H1 (cell line): Measurements from ENCODE around the gene DSCAM. TPM values are rescaled to one million over a fixed set of nuclear protein-coding genes. Genes with fewer than 3 reads are reported as not detected.

Experiments
- CTCF ChIA-PET: fragments of 300-600 bp; sonication (Branson Sonifier 250); formaldehyde crosslinking; loops from one replicate; lab custom pipeline; 2021; ENCODE audit not compliant: partially characterized antibody; lab: Charles Lee
- POLR2A ChIA-PET: fragments of 300-600 bp; sonication (Branson Sonifier 250); formaldehyde crosslinking; loops from one replicate; lab custom pipeline; 2021; ENCODE audit warnings: inconsistent platforms; ENCODE audit not compliant: partially characterized antibody; lab: Charles Lee
- DNase-seq, 2 experiments: peaks; one replicate each; pipeline versions ENCODE4 v3.0.0 to v3.0.0-alpha.2; 2010 to 2022; ENCODE audit warnings: low spot score in 2 of 2, low read depth in 1 of 2, mixed read lengths in 1 of 2
- FAIRE-seq: peaks from 2 replicates; lab custom pipeline; 2011; peaks lifted over from hg19 to GRCh38; lab: Jason Lieb, UNC
- H2AFZ ChIP-seq: 2 replicates; pipeline ENCODE4 v1.8.1; 2012; ENCODE audit warnings: low read length, inconsistent platforms
- H2AK5ac ChIP-seq: 2 replicates; pipeline ENCODE4 v1.6.1; 2013; ENCODE audit warnings: low read depth, low read length
- H2BK120ac ChIP-seq: replicated peaks from 2 replicates; pipeline ENCODE3; 2013; ENCODE audit warnings: low read depth, low read length, inconsistent platforms
- H2BK12ac ChIP-seq: 2 replicates; pipeline ENCODE4 v1.6.1; 2013; ENCODE audit warnings: low read depth, low read length
- H2BK15ac ChIP-seq: 2 replicates; pipeline ENCODE4 v1.6.1; 2013; ENCODE audit warnings: low read length
- H2BK20ac ChIP-seq: 2 replicates; pipeline ENCODE4 v1.6.1; 2013; ENCODE audit warnings: low read length
- H2BK5ac ChIP-seq: 2 replicates; pipeline ENCODE4 v1.6.1; 2013; ENCODE audit warnings: low read depth, low read length
- H3K14ac ChIP-seq: 2 replicates; pipeline ENCODE4 v1.6.1; 2013; ENCODE audit warnings: inconsistent platforms; ENCODE audit not compliant: insufficient read length
- H3K18ac ChIP-seq: 2 replicates; pipeline ENCODE4 v1.6.1; 2013; ENCODE audit warnings: low read length; ENCODE audit errors: extremely low read depth
- H3K23ac ChIP-seq: 2 replicates; pipeline ENCODE4 v1.6.1; 2013; ENCODE audit warnings: inconsistent platforms; ENCODE audit not compliant: insufficient read length
- H3K23me2 ChIP-seq: 2 replicates; pipeline ENCODE4 v1.6.1; 2013; ENCODE audit warnings: low read depth, low read length
- H3K27ac ChIP-seq: 2 replicates; pipeline ENCODE4 v1.6.1; 2011; ENCODE audit warnings: low read depth, low read length, inconsistent platforms
- H3K27me3 ChIP-seq, 4 experiments: replicated peaks in 1 of 4; 1 replicate in 1 of 4; 2 replicates in 3 of 4; pipeline versions ENCODE4 v1.6.1 to v1.8.1; 2011 to 2013; ENCODE audit warnings: low read length in 3 of 4, mild to moderate bottlenecking in 3 of 4, inconsistent platforms in 2 of 4, mixed read lengths in 2 of 4, moderate library complexity in 1 of 4; ENCODE audit not compliant: control insufficient read depth in 3 of 4, insufficient read depth in 3 of 4; ENCODE audit errors: extremely low read depth in 1 of 4
- H3K36me3 ChIP-seq, 4 experiments: 2 replicates each; pipeline versions ENCODE4 v1.6.1 to v1.8.1; 2011 to 2013; ENCODE audit warnings: mild to moderate bottlenecking in 4 of 4, low read length in 3 of 4, moderate library complexity in 2 of 4, control low read depth in 1 of 4, inconsistent platforms in 1 of 4; ENCODE audit not compliant: insufficient read depth in 4 of 4, control insufficient read depth in 2 of 4
- H3K4ac ChIP-seq: replicated peaks from 2 replicates; pipeline ENCODE3; 2013; ENCODE audit warnings: low read length, low read depth, mixed read lengths, inconsistent platforms; ENCODE audit not compliant: insufficient read length
- H3K4me1 ChIP-seq, 4 experiments: replicated peaks in 1 of 4; 1 replicate in 1 of 4; 2 replicates in 3 of 4; pipeline versions ENCODE4 v1.6.1 to v1.8.1; 2011 to 2013; ENCODE audit warnings: low read length in 3 of 4, inconsistent platforms in 2 of 4, mixed read lengths in 1 of 4; ENCODE audit not compliant: insufficient read depth in 4 of 4, control insufficient read depth in 3 of 4
- H3K4me2 ChIP-seq, 2 experiments: 2 replicates each; pipeline versions ENCODE4 v1.6.1 to v1.8.1; 2011 to 2013; ENCODE audit warnings: low read depth in 2 of 2, low read length in 2 of 2, control low read depth in 1 of 2, inconsistent platforms in 1 of 2, mild to moderate bottlenecking in 1 of 2; ENCODE audit not compliant: insufficient read depth in 1 of 2
- H3K4me3 ChIP-seq, 4 experiments: fragments of 200-600, 300-600 bp in 1 of 4; sonication (generic), shearing (Covaris generic), sonication (Bioruptor Twin) in 1 of 4; 2 replicates each; pipeline versions ENCODE4 v1.5.1 to v1.8.1; 2011 to 2016; ENCODE audit warnings: low read length in 4 of 4, low read depth in 3 of 4, control low read depth in 2 of 4, inconsistent platforms in 2 of 4, mild to moderate bottlenecking in 2 of 4, mixed read lengths in 1 of 4, moderate library complexity in 1 of 4; ENCODE audit not compliant: insufficient read depth in 2 of 4; ENCODE audit errors: extremely low read depth in 1 of 4
- H3K56ac ChIP-seq: replicated peaks from 2 replicates; pipeline ENCODE3; 2013; ENCODE audit warnings: low read depth, mild to moderate bottlenecking, mixed read lengths, low read length, inconsistent platforms; ENCODE audit not compliant: insufficient read length
- H3K79me1 ChIP-seq: 2 replicates; pipeline ENCODE4 v1.6.1; 2013; ENCODE audit warnings: low read depth, low read length, control low read depth
- H3K79me2 ChIP-seq, 2 experiments: 2 replicates each; pipeline versions ENCODE4 v1.6.1 to v1.8.1; 2012 to 2013; ENCODE audit warnings: low read length in 2 of 2, mild to moderate bottlenecking in 2 of 2, inconsistent platforms in 1 of 2; ENCODE audit not compliant: insufficient read depth in 2 of 2, control insufficient read depth in 1 of 2
- H3K9ac ChIP-seq, 4 experiments: replicated peaks in 1 of 4; 1 replicate in 1 of 4; 2 replicates in 3 of 4; pipeline versions ENCODE4 v1.6.1 to v1.8.1; 2011 to 2013; ENCODE audit warnings: low read depth in 3 of 4, low read length in 3 of 4, control low read depth in 2 of 4, mild to moderate bottlenecking in 2 of 4, moderate library complexity in 2 of 4, inconsistent platforms in 1 of 4; ENCODE audit errors: extremely low read depth in 1 of 4
- H3K9me3 ChIP-seq, 2 experiments: 2 replicates each; pipeline versions ENCODE4 v1.6.1 to v1.8.1; 2012 to 2013; ENCODE audit warnings: mild to moderate bottlenecking in 2 of 2, moderate library complexity in 2 of 2, control low read depth in 1 of 2, inconsistent platforms in 1 of 2, low read depth in 1 of 2, low read length in 1 of 2, mixed read lengths in 1 of 2; ENCODE audit not compliant: insufficient read depth in 2 of 2
- H4K20me1 ChIP-seq, 2 experiments: replicated peaks in 1 of 2; 2 replicates each; pipeline versions ENCODE3 to v1.8.1; 2011 to 2013; ENCODE audit warnings: inconsistent platforms in 2 of 2, low read length in 2 of 2, mild to moderate bottlenecking in 1 of 2; ENCODE audit not compliant: insufficient read depth in 2 of 2, control insufficient read depth in 1 of 2
- H4K5ac ChIP-seq: 2 replicates; pipeline ENCODE4 v1.6.1; 2013; ENCODE audit warnings: low read length, low read depth, mixed read lengths, inconsistent platforms; ENCODE audit not compliant: insufficient read length
- H4K8ac ChIP-seq: 2 replicates; pipeline ENCODE4 v1.8.0; 2013; ENCODE audit warnings: mild to moderate bottlenecking, moderate library complexity, low read length, inconsistent platforms; ENCODE audit not compliant: insufficient read depth; ENCODE audit errors: extremely low read depth
- H4K91ac ChIP-seq: replicated peaks from 2 replicates; pipeline ENCODE3; 2013; ENCODE audit warnings: low read length, mixed read lengths, inconsistent platforms; ENCODE audit not compliant: insufficient read length
- ATF3 ChIP-seq: IDR thresholded peaks from 2 replicates; pipeline ENCODE4 v1.6.1; 2011; ENCODE audit warnings: low read depth, mild to moderate bottlenecking, low read length; ENCODE audit not compliant: insufficient read depth
- CBX8 ChIP-seq: fragments of 300-800, 300-1000 bp; sonication (generic); IDR thresholded peaks from 2 replicates; pipeline ENCODE4 v1.7.1; 2016; ENCODE audit warnings: low read depth, low read length, borderline replicate concordance
- CEBPB ChIP-seq: IDR thresholded peaks from 2 replicates; pipeline ENCODE4 v1.6.1; 2012; ENCODE audit warnings: low read depth, low read length
- EGR1 ChIP-seq: IDR thresholded peaks from 2 replicates; pipeline ENCODE4 v1.6.1; 2011; ENCODE audit warnings: low read depth, low read length, borderline replicate concordance
- GABPA ChIP-seq: IDR thresholded peaks from 2 replicates; pipeline ENCODE4 v1.6.1; 2011; ENCODE audit warnings: mild to moderate bottlenecking, low read length, moderate library complexity, borderline replicate concordance; ENCODE audit not compliant: insufficient read depth
- HDAC2 ChIP-seq, 2 experiments: fragments of 300-600 bp in 1 of 2; sonication (generic) in 1 of 2; IDR thresholded peaks; 2 replicates each; pipeline ENCODE4 v1.6.1; 2011 to 2012; ENCODE audit warnings: low read depth in 2 of 2, low read length in 2 of 2, mild to moderate bottlenecking in 2 of 2, moderate library complexity in 2 of 2, borderline replicate concordance in 1 of 2, inconsistent platforms in 1 of 2
- KDM1A ChIP-seq: fragments of 200-600, 300-600 bp; sonication (generic); IDR thresholded peaks from 2 replicates; pipeline ENCODE4 v1.7.1; 2016; ENCODE audit warnings: mild to moderate bottlenecking, low read length, borderline replicate concordance
- KDM5A ChIP-seq: fragments of 200-600 bp; IDR thresholded peaks from 2 replicates; pipeline ENCODE4 v1.7.1; 2012; ENCODE audit warnings: mild to moderate bottlenecking, low read length, inconsistent platforms, mixed read lengths
- MAFK ChIP-seq: IDR thresholded peaks from 2 replicates; pipeline ENCODE4 v1.6.1; 2012; ENCODE audit warnings: low read depth, mild to moderate bottlenecking, improper control_type of control experiment, low read length
- RXRA ChIP-seq: IDR thresholded peaks from 2 replicates; pipeline ENCODE4 v1.6.1; 2011; ENCODE audit warnings: low read depth, mild to moderate bottlenecking, low read length, moderate library complexity; ENCODE audit not compliant: insufficient read depth
- SIN3A ChIP-seq, 2 experiments: IDR thresholded peaks in 1 of 2; conservative IDR thresholded peaks in 1 of 2; 2 replicates each; pipeline ENCODE4 v1.6.1; 2011 to 2012; ENCODE audit warnings: low read length in 2 of 2, improper control_type of control experiment in 1 of 2, low read depth in 1 of 2, mild to moderate bottlenecking in 1 of 2
- SIRT6 ChIP-seq: IDR thresholded peaks from one replicate; pipeline ENCODE4 v1.7.1; 2012; ENCODE audit warnings: low read length, inconsistent platforms
- SIX5 ChIP-seq: IDR thresholded peaks from 2 replicates; pipeline ENCODE4 v1.6.1; 2011; ENCODE audit warnings: mild to moderate bottlenecking, low read depth, low read length
- TBP ChIP-seq: IDR thresholded peaks from 2 replicates; pipeline ENCODE4 v1.6.1; 2011; ENCODE audit warnings: low read depth, low read length, improper control_type of control experiment
- WGBS, 2 experiments: shearing (Covaris generic) in 1 of 2; methylation state at CpG; one replicate each; pipeline versions ENCODE4 v1.1.6 to v1.1.7; 2013 to 2015; ENCODE audit warnings: low lambda C conversion rate in 2 of 2, mixed read lengths in 2 of 2, inconsistent platforms in 1 of 2, low coverage in 1 of 2, missing lambda C conversion rate in 1 of 2; ENCODE audit not compliant: insufficient replicate concordance in 2 of 2, insufficient coverage in 1 of 2, insufficient read length in 1 of 2; ENCODE audit errors: extremely low coverage in 1 of 2, missing lambda C conversion rate in 1 of 2; 5-methylcytosine and 5-hydroxymethylcytosine counted together
- polyA plus RNA-seq, 7 experiments: library from polyadenylated mRNA; depleted of rRNA in 3 of 7; stranded (reverse) in 5 of 7; unstranded in 2 of 7; fragments of >200 nt in 5 of 7; fragments of 200-250 nt in 2 of 7; gene quantifications; 1 replicate in 5 of 7; 2 replicates in 1 of 7; 4 replicates in 1 of 7; pipeline versions ENCODE4 v1.2.1 to v1.2.3, GENCODE V29; 2011 to 2013; ENCODE audit warnings: missing spikeins in 2 of 7, mixed read lengths in 2 of 7
- total RNA-seq: library from RNA; stranded (reverse); fragmentation: NEBNext Ultra II Directional; extraction: Animal tissue kit (Norgen Biotek cat#: 25700); gene quantifications from 2 replicates; pipeline ENCODE4 v1.2.1, GENCODE V29; 2021

DSCAM gene
- total and polyA plus RNA-seq, 2 of the 8 experiments (the other 6 are each of a cell fraction or from before 2014, with no cell fraction given), result 0.02 to 0.15 TPM

- Histone ChIP-seq H3K4me2 (no peak overlapping the region), H2BK120ac (no peak overlapping the region), H3K9me3 (no peaks in the 10 kb centered on the region), H3K36me3 (no peaks in the 10 kb centered on the region), H3K18ac (no peak overlapping the region), H4K20me1 (no peaks in the 10 kb centered on the region), H3K4me3 (no peak overlapping the region), H3K27ac (no peak overlapping the region), H3K79me2 (no peaks in the 10 kb centered on the region), H2BK15ac (no peak overlapping the region), H3K23ac (no peak overlapping the region), H2AK5ac (no peak overlapping the region), H4K8ac (no peak overlapping the region), H2BK20ac (no peak overlapping the region), H3K9ac (no peak overlapping the region), H3K23me2 (peaks cover 3% of the 10 kb centered on the region; the same call in 1 of the 2 replicates), H3K56ac (no peak overlapping the region), H3K79me1 (no peaks in the 10 kb centered on the region), H3K4ac (no peak overlapping the region), H2AFZ (no peak overlapping the region), H3K14ac (no peak overlapping the region), H3K4me1 (no peaks in the 10 kb centered on the region), H4K5ac (no peak overlapping the region), H2BK5ac (no peak overlapping the region), H2BK12ac (no peak overlapping the region), H4K91ac (no peak overlapping the region), H3K27me3 (no peaks in the 10 kb centered on the region)
- WGBS, 2 experiments, result 88% methylated on average over 1 of the region's 1 CpG; no CpG with 5 or more reads in 1 of the 2 experiments
- POLR2A ChIA-PET, result no interaction called here
- DNase-seq (no peak), FAIRE-seq (no peak)
- CTCF ChIA-PET, result interaction anchor here (1.4 kb wide), 1 partner anchor 22 kb away, joined by 5 read pairs; no protein-coding TSS in a partner anchor
- no peak for TF ChIP-seq EGR1
- TF ChIP-seq MAFK, result no peak
- no peak for TF ChIP-seq KDM5A
- TF ChIP-seq GABPA, result no peak
- TF ChIP-seq SIRT6, result no peak
- no peak for TF ChIP-seq CEBPB
- no peak for TF ChIP-seq RXRA
- no peak for TF ChIP-seq SIX5
- no peak for TF ChIP-seq KDM1A
- no peak for TF ChIP-seq HDAC2 (IDR thresholded peaks at IDR 0.05; ENCODE audit: borderline replicate concordance in 1 of 2, low read depth in 2 of 2, low read length in 2 of 2)
- TF ChIP-seq SIN3A (conservative IDR thresholded peaks at IDR 0.05 in 1 of 2, IDR thresholded peaks at IDR 0.05 in 1 of 2; ENCODE audit: low read depth in 1 of 2, low read length in 2 of 2), result no peak
- no peak for TF ChIP-seq CBX8
- TF ChIP-seq TBP, result no peak
- TF ChIP-seq ATF3, result no peak
Observed at GRCh38 chr21:40534886-40535285, 312.1 kb downstream of the DSCAM start.
